HG03460 (cell line): ENCODE measurements around the gene MAP2K7.
A peak's percentile ranks its signal among the peaks of the same experiment; 100 is the strongest.
"Not testable (repeated sequence)": the region's sequence is repeated elsewhere in the genome, so short reads cannot be mapped to it uniquely, and the experiment has no call there.

Experiments used
- ATAC-seq: cut with Tn5 transposase; IDR thresholded peaks from one replicate; pipeline ENCODE4 v1.9.1; 2021; ENCODE audit not compliant: unreplicated experiment

MAP2K7 gene

GRCh38 chr19:7883105-7883504, 20.6 kb upstream of the MAP2K7 start:
- ATAC-seq = no peak

- no peak for ATAC-seq
These were observed 19.7 kb upstream of the MAP2K7 start for GRCh38 chr19:7883796-7884570.

- no peak for ATAC-seq
These were observed 17.9 kb upstream of the MAP2K7 start for GRCh38 chr19:7885818-7886217.

- ATAC-seq = no peak
These were observed 16.1 kb upstream of the MAP2K7 start for GRCh38 chr19:7887408-7888144.

GRCh38 chr19:7888145-7888825, 15.4 kb upstream of the MAP2K7 start, which contains the start of gene LRRC8E:
Gene LRRC8E (plus strand): TSS chr19:7888510. CDS start chr19:7895604, 7,094 bp downstream.
- ATAC-seq = no peak

- no peak for ATAC-seq
These were observed 14.9 kb upstream of the MAP2K7 start for GRCh38 chr19:7888826-7889217.

- not testable (repeated sequence) for ATAC-seq
These were observed 10.1 kb upstream of the MAP2K7 start for GRCh38 chr19:7893362-7894101.

GRCh38 chr19:7894612-7895309, 8.9 kb upstream of the MAP2K7 start:
- no peak for ATAC-seq

GRCh38 chr19:7895565-7895964, 8.1 kb upstream of the MAP2K7 start:
- no peak for ATAC-seq

GRCh38 chr19:7897292-7897691, 6.4 kb upstream of the MAP2K7 start:
- ATAC-seq = no peak

GRCh38 chr19:7898967-7899366, 4.7 kb upstream of the MAP2K7 start:
- no peak for ATAC-seq

GRCh38 chr19:7899751-7900378, 3.8 kb upstream of the MAP2K7 start:
- no peak for ATAC-seq

- ATAC-seq = no peak
These were observed 3.2 kb upstream of the MAP2K7 start for GRCh38 chr19:7900401-7900870.

- ATAC-seq = no peak
These were observed 2.7 kb upstream of the MAP2K7 start for GRCh38 chr19:7900931-7901330.

- no peak for ATAC-seq
These were observed 2.3 kb upstream of the MAP2K7 start for GRCh38 chr19:7901337-7901736.

- ATAC-seq = no peak
These were observed 857 bp upstream of the MAP2K7 start for GRCh38 chr19:7902796-7903243.

GRCh38 chr19:7904074-7905020, 670 bp downstream of the MAP2K7 start:
- ATAC-seq = peak; percentile 23

- no peak for ATAC-seq
These were observed 1.6 kb downstream of the MAP2K7 start for GRCh38 chr19:7905268-7905667.

- no peak for ATAC-seq
These were observed 2.2 kb downstream of the MAP2K7 start for GRCh38 chr19:7905859-7906258.
